ENCODE results near the gene CEND1. TPM values are rescaled to one million over a fixed set of nuclear protein-coding genes. Genes with fewer than 3 reads are reported as not detected.

The CEND1 gene
- total RNA-seq, 1 donor from 2014 or later = 3.8 TPM

DNA sequence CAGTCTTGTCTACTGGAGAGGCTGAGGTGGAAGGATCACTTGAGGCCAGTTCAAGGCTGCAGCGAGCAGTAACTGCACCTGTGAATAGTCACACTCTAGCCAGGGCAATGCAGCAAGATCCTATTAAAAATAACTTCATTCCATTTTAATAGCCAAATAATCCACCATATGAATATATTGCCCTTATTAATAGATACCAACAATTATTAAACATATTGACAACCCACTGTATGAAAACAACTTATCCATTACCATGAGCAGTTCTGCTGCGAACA is 23.0 kb downstream of the CEND1 start:
- Mint-ChIP-seq H3K4me3 (no peak overlapping the region), H3K36me3 (ENCODE audit: low read depth) (peaks cover 41% of the 10 kb centered on the region), H3K4me1 (peaks cover 9% of the 10 kb centered on the region), H3K27me3 (no peaks in the 10 kb centered on the region), H3K27ac (peak overlapping the region; percentile 34), H3K9me3 (no peaks in the 10 kb centered on the region)
- intact Hi-C loops (cut with micrococcal nuclease) = no loop called here
- DNase-seq = no peak

GRCh38 chr11:766106-766935 is 23.6 kb downstream of the CEND1 start:
- intact Hi-C loops (cut with micrococcal nuclease) = no loop called here
- Mint-ChIP-seq H3K27ac (peak overlapping the region; percentile 34), H3K36me3 (ENCODE audit: low read depth) (peaks cover 46% of the 10 kb centered on the region), H3K9me3 (no peaks in the 10 kb centered on the region), H3K4me3 (no peak overlapping the region), H3K4me1 (peaks cover 9% of the 10 kb centered on the region), H3K27me3 (no peaks in the 10 kb centered on the region)
- DNase-seq = no peak

DNA sequence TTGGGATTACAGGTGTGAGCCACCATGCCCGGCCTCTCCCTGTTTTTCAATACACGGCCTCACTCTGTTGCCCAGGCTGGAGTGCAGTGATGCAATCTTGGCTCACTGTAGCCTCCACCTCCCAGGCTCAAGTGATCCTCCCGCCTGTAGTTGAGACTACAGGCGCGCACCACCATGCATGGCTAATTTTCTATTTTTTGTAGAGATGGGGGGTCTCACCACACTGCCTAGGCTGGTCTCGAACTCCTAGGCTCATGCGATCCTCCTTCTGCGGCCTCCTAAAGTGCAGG is 24.1 kb downstream of the CEND1 start:
- intact Hi-C loops (cut with micrococcal nuclease) = no loop called here
- Mint-ChIP-seq H3K9me3 (no peaks in the 10 kb centered on the region), H3K27ac (no peak overlapping the region), H3K27me3 (no peaks in the 10 kb centered on the region), H3K36me3 (ENCODE audit: low read depth) (peaks cover 47% of the 10 kb centered on the region), H3K4me1 (peaks cover 9% of the 10 kb centered on the region), H3K4me3 (no peak overlapping the region)
- DNase-seq = no peak

DNA sequence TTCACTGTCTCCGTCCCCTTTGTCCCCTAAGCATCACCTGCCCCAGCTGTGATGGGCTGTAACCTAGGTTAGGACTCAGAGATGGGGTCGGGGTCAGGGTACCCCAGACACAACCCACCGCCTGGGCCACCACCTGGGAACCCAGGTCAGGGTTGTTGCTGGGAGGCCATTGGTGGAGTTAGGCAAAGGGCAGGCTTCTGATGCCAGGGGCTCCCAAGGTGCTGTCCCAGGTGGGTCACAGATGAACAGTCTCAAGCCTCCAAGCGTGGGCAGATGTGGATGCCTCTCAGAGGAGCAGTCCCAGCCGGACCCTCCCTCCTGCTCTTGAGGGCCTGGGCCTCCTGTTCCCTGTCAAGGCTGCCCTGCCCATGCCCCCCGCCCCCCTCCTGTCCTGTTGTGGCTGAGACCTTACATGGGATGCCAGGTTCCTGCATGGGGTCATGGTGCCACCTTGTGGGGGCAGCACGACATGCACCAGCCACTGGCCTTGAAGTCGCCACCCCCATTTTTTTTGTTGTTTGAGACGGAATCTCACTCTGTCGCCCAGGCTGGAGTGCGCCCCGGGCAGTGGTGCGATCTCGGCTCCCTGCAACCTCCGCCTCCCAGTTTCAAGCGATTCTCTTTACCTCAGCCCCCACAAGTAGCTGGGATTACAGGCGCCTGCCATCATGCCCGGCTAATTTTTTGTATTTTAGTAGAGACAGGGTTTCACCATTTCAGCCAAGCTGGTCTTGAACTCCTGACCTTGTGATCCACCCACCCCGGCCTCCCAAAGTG is 24.7 kb downstream of the CEND1 start:
- H3K36me3 Mint-ChIP-seq (ENCODE audit: low read depth) = peaks cover 47% of the 10 kb centered on the region
- peaks cover 10% of the 10 kb centered on the region for H3K4me1 Mint-ChIP-seq
- no peak overlapping the region for H3K4me3 Mint-ChIP-seq
- H3K27me3 Mint-ChIP-seq = no peaks in the 10 kb centered on the region
- no peak overlapping the region for H3K27ac Mint-ChIP-seq
- intact Hi-C loops (cut with micrococcal nuclease) = no loop called here
- H3K9me3 Mint-ChIP-seq = no peaks in the 10 kb centered on the region
- peak; percentile 87 for DNase-seq

- intact Hi-C loops (cut with micrococcal nuclease) = no loop called here
- Mint-ChIP-seq H3K27ac (no peak overlapping the region), H3K27me3 (no peaks in the 10 kb centered on the region), H3K36me3 (ENCODE audit: low read depth) (peaks cover 46% of the 10 kb centered on the region), H3K9me3 (no peaks in the 10 kb centered on the region), H3K4me1 (peaks cover 15% of the 10 kb centered on the region), H3K4me3 (no peak overlapping the region)
- DNase-seq = no peak
These were observed 25.4 kb downstream of the CEND1 start for GRCh38 chr11:764322-765024.

GRCh38 chr11:763549-764321 is 26.2 kb downstream of the CEND1 start:
- peaks cover 47% of the 10 kb centered on the region for H3K36me3 Mint-ChIP-seq (ENCODE audit: low read depth)
- peaks cover 15% of the 10 kb centered on the region for H3K4me1 Mint-ChIP-seq
- H3K9me3 Mint-ChIP-seq = no peaks in the 10 kb centered on the region
- H3K27me3 Mint-ChIP-seq = no peaks in the 10 kb centered on the region
- no peak overlapping the region for H3K4me3 Mint-ChIP-seq
- H3K27ac Mint-ChIP-seq = peak overlapping the region; percentile 53
- intact Hi-C loops (cut with micrococcal nuclease) = no loop called here
- no peak for DNase-seq

DNA sequence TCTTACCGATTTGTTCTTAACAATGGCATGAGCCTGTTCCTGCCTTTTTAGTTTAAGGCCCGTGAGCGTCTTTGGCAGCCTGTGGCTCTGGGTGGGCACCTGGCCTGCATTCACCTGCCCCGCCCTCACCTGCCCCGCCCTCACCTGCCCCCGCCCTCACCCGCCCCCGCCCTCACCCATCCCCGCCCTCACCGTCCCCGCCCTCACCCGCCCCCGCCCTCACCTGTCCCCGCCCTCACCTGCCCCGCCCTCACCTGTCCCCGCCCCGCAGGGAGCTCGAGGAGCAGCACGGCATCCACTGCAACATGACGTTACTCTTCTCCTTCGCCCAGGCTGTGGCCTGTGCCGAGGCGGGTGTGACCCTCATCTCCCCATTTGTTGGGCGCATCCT is 26.8 kb downstream of the CEND1 start:
- Mint-ChIP-seq H3K9me3 (no peaks in the 10 kb centered on the region), H3K27ac (peak overlapping the region; percentile 53), H3K36me3 (ENCODE audit: low read depth) (peaks cover 50% of the 10 kb centered on the region), H3K4me1 (peaks cover 15% of the 10 kb centered on the region), H3K4me3 (no peak overlapping the region), H3K27me3 (no peaks in the 10 kb centered on the region)
- DNase-seq = no peak
- intact Hi-C loops (cut with micrococcal nuclease) = no loop called here

DNA sequence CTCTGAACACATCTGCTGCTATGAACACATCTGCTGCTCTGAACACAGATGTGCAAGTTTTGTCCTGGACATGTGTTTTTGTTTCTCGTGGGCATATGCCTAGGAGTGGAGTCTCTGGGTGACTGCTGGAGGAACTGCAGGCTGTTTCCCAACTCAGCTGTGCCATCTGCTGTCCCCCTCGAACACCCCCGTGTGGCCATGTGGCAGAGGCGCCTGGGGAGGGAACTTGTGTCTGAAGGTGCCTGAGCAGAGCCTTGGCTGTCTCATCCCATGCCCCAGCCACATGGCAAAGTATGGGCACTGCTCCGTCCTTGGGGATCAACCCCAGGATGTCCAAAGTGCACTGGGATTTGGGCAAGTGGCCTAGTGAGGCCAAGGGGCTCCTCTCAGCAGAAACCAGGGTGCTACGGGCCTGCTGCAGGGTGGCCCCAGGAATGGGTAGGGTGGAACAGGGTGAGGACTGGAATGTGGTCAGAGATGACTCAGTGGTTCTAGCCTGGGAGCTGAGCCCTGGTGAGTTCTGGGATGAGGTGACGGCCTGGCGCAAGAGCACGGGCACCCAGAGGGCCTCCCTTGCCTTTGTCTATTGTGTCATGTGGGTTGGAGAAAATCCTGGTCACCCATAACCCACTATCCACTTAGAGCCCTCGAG is 27.3 kb downstream of the CEND1 start:
- Mint-ChIP-seq H3K36me3 (ENCODE audit: low read depth) (peaks cover 50% of the 10 kb centered on the region), H3K9me3 (no peaks in the 10 kb centered on the region), H3K4me3 (no peak overlapping the region), H3K4me1 (peaks cover 15% of the 10 kb centered on the region), H3K27me3 (no peaks in the 10 kb centered on the region), H3K27ac (no peak overlapping the region)
- no peak for DNase-seq
- intact Hi-C loops (cut with micrococcal nuclease) = no loop called here

DNA sequence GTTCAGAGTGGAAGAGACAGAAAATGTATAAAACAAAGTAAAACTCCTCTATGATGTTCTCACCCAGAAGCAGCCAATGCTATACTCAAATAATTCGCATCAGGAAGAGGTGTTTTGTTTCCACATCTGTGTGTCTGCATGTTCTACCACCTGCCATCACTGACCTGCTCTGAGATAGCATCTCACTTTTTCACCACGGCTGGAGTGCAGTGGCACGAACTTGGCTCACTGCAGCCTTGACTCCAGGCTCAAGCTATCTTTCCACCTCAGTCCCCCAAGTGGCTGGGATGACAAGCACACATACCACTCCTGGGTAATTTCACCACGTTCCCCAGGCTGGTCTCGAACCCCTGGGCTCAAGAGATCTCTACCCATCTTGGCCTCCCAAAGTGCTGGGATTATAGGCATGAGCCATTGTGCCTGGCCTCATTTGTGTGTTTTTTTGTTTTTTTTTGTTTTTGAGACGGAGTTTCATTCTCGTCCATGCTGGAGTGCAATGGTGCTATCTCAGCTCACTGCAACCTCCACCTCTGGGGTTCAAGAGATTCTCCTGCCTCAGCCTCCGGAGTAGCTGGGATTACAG is 28.3 kb downstream of the CEND1 start:
- Mint-ChIP-seq H3K9me3 (no peaks in the 10 kb centered on the region), H3K4me1 (peaks cover 10% of the 10 kb centered on the region), H3K4me3 (no peak overlapping the region), H3K27ac (no peak overlapping the region), H3K36me3 (ENCODE audit: low read depth) (peaks cover 50% of the 10 kb centered on the region), H3K27me3 (no peaks in the 10 kb centered on the region)
- no peak for DNase-seq
- intact Hi-C loops (cut with micrococcal nuclease) = no loop called here

DNA sequence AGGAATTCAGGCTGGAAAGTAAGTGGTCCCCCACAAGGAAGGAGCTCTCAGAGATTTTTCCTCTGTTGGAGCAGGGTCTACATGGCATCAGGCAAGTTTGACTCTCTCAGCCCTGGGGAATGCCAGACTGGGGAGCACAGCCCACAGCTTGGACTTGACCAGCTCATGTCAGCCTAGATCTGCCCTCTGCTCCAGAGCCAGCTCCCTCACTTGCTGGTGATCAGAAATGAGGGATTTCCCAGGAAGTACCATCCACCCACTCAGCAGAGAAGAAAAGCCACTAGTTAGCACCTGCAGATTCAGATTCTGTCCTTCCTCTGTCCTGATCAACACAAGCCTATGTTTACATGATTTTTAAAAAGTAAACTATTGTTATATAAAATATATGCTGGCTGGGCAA is 29.7 kb downstream of the CEND1 start:
- DNase-seq = no peak
- Mint-ChIP-seq H3K4me1 (peaks cover 9% of the 10 kb centered on the region), H3K4me3 (no peak overlapping the region), H3K9me3 (no peaks in the 10 kb centered on the region), H3K36me3 (ENCODE audit: low read depth) (peaks cover 52% of the 10 kb centered on the region), H3K27me3 (no peaks in the 10 kb centered on the region), H3K27ac (peak overlapping the region; percentile 54)
- intact Hi-C loops (cut with micrococcal nuclease) = no loop called here

- H3K36me3 Mint-ChIP-seq (ENCODE audit: low read depth) = peaks cover 11% of the 10 kb centered on the region
- H3K4me1 Mint-ChIP-seq = peaks cover 14% of the 10 kb centered on the region
- H3K9me3 Mint-ChIP-seq = no peaks in the 10 kb centered on the region
- intact Hi-C loops (cut with micrococcal nuclease) = no loop called here
- no peaks in the 10 kb centered on the region for H3K27me3 Mint-ChIP-seq
- DNase-seq = no peak
- H3K4me3 Mint-ChIP-seq = peak overlapping the region; percentile 70
- peak overlapping the region; percentile 26 for H3K27ac Mint-ChIP-seq
These were observed 40.2 kb downstream of the CEND1 start for GRCh38 chr11:749731-750130.

GRCh38 chr11:748007-748359 is 41.9 kb downstream of the CEND1 start:
- H3K9me3 Mint-ChIP-seq = no peaks in the 10 kb centered on the region
- intact Hi-C loops (cut with micrococcal nuclease) = no loop called here
- H3K4me3 Mint-ChIP-seq = peak overlapping the region; percentile 90

More at GRCh38 chr11:748007-748359, 41.9 kb downstream of the CEND1 start:
- DNase-seq = peak; percentile 73
- peak overlapping the region; percentile 82 for H3K27ac Mint-ChIP-seq
- peaks cover 11% of the 10 kb centered on the region for H3K36me3 Mint-ChIP-seq (ENCODE audit: low read depth)
- H3K4me1 Mint-ChIP-seq = peaks cover 14% of the 10 kb centered on the region
- H3K27me3 Mint-ChIP-seq = no peaks in the 10 kb centered on the region

Data from activated CD4-positive, alpha-beta T cell treated with anti-CD3 and anti-CD28 coated beads, Interleukin-2, amount 10 ng/mL, durations not matched to agents 24 days and 14 days (primary cell).